ENCODE results near the gene USP12. TPM values are rescaled to one million over a fixed set of nuclear protein-coding genes. Genes with fewer than 3 reads are reported as not detected.

Gene USP12
- total RNA-seq, 2 donors from 2014 or later: 11.3 to 21.5 TPM

DNA sequence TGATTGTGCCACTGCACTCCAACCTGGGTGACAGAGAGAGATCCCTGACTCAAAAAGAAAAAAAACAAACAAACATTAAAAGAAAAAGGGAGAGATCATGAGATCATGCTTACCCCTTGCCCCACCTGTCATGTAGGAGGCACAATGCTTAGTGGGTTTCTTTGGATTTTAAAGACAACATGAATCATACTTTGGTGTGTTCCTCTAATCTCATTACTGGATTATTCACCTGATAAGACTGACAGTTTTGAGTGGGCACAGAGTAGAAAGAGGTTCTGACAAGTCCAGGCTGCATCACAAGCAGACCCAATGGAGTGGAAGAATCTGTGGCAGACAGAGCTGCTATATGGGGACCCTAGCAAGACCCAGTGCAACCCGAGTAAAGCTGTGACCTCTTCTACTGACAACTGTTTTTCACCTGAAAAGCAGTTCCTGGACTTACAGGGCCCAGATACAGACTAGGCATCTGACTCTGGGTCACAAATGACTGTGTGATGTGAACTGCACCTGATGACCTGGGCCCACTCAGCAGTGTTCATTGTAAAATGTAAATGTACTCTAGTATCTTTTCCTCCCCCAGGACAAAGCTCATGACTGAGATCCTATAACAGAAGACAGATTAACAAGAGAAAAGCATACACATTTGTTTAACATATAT lies 28.9 kb upstream of the USP12 start:
- intact Hi-C loops (cut with DNase I): no loop called here
- Histone ChIP-seq H3K27ac (no peak overlapping the region), H3K36me3 (no peaks in the 10 kb centered on the region), H3K4me3 (no peak overlapping the region), H3K27me3 (replicated peaks; ENCODE audit: insufficient read depth) (no peaks in the 10 kb centered on the region), H3K4me1 (replicated peaks) (no peaks in the 10 kb centered on the region), H3K9me3 (no peaks in the 10 kb centered on the region)
- DNase-seq (ENCODE audit: low spot score): no peak
- 50% methylated on average over 1 of the region's 1 CpG for WGBS
- TF ChIP-seq, protein P1, sequence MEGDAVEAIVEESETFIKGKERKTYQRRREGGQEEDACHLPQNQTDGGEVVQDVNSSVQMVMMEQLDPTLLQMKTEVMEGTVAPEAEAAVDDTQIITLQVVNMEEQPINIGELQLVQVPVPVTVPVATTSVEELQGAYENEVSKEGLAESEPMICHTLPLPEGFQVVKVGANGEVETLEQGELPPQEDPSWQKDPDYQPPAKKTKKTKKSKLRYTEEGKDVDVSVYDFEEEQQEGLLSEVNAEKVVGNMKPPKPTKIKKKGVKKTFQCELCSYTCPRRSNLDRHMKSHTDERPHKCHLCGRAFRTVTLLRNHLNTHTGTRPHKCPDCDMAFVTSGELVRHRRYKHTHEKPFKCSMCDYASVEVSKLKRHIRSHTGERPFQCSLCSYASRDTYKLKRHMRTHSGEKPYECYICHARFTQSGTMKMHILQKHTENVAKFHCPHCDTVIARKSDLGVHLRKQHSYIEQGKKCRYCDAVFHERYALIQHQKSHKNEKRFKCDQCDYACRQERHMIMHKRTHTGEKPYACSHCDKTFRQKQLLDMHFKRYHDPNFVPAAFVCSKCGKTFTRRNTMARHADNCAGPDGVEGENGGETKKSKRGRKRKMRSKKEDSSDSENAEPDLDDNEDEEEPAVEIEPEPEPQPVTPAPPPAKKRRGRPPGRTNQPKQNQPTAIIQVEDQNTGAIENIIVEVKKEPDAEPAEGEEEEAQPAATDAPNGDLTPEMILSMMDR (IDR thresholded peaks at IDR 0.05): no peak
- TF ChIP-seq POLR2A (IDR thresholded peaks at IDR 0.05) (no peak), POLR2AphosphoS5 (IDR thresholded peaks at IDR 0.05) (no peak)

DNA sequence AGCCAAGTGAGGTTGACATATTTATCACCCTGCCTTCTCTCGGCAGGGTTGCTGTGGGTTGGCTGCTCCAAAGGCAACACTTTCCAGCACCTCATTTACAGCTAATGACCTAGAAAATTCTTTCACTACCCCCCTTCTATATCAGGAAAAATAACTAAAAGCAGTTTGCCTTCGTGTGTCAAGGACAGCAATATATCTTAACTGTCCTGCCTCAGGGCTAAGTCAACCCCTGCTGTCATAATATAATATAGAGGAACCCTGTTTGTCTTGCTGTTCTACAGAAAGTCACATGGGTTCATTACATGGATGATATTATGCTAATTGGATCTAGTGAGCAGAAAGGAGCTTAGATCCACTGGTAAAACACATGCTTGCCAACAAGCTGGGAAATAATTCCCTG lies 28.1 kb upstream of the USP12 start:
- no peaks in the 10 kb centered on the region for H3K9me3 ChIP-seq
- intact Hi-C loops (cut with DNase I): no loop called here
- no peaks in the 10 kb centered on the region for H3K27me3 ChIP-seq (replicated peaks; ENCODE audit: insufficient read depth)
- DNase-seq (ENCODE audit: low spot score): no peak
- no peak overlapping the region for H3K4me3 ChIP-seq
- no peaks in the 10 kb centered on the region for H3K4me1 ChIP-seq (replicated peaks)
- H3K36me3 ChIP-seq: no peaks in the 10 kb centered on the region
- 45% methylated on average over 2 of the region's 2 CpGs for WGBS
- no peak for TF ChIP-seq POLR2AphosphoS5 (IDR thresholded peaks at IDR 0.05)
- TF ChIP-seq POLR2A (IDR thresholded peaks at IDR 0.05): no peak
- TF ChIP-seq, protein P1 (IDR thresholded peaks at IDR 0.05): no peak
- no peak overlapping the region for H3K27ac ChIP-seq

DNA sequence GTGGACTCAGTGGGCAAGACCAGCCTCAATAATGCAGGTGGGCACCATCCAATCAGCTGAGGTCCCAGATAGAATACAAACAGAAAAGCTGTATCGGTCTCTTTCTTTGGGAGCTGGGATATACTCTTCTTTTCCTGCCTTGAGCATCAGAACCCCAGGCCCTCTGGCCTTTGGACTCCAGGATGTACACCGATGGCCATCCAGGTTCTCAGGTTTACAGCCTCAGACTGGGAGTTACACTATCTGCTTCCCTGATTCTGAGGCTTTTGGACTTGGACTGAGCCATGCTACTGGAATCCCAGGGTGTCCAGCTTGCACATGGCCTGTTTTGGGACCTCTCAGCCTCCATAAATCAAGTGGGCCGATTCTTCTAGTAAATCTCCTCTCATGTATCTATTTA lies 27.6 kb upstream of the USP12 start:
- no peak for DNase-seq (ENCODE audit: low spot score)
- H3K4me1 ChIP-seq (replicated peaks): no peaks in the 10 kb centered on the region
- TF ChIP-seq POLR2A (IDR thresholded peaks at IDR 0.05) (no peak), POLR2AphosphoS5 (IDR thresholded peaks at IDR 0.05) (no peak)
- TF ChIP-seq, protein P1 (IDR thresholded peaks at IDR 0.05): no peak
- intact Hi-C loops (cut with DNase I): no loop called here
- H3K9me3 ChIP-seq: no peaks in the 10 kb centered on the region
- no peaks in the 10 kb centered on the region for H3K27me3 ChIP-seq (replicated peaks; ENCODE audit: insufficient read depth)
- H3K36me3 ChIP-seq: no peaks in the 10 kb centered on the region
- H3K27ac ChIP-seq: no peak overlapping the region
- no peak overlapping the region for H3K4me3 ChIP-seq
- 95% methylated on average over 3 of the region's 3 CpGs for WGBS

DNA sequence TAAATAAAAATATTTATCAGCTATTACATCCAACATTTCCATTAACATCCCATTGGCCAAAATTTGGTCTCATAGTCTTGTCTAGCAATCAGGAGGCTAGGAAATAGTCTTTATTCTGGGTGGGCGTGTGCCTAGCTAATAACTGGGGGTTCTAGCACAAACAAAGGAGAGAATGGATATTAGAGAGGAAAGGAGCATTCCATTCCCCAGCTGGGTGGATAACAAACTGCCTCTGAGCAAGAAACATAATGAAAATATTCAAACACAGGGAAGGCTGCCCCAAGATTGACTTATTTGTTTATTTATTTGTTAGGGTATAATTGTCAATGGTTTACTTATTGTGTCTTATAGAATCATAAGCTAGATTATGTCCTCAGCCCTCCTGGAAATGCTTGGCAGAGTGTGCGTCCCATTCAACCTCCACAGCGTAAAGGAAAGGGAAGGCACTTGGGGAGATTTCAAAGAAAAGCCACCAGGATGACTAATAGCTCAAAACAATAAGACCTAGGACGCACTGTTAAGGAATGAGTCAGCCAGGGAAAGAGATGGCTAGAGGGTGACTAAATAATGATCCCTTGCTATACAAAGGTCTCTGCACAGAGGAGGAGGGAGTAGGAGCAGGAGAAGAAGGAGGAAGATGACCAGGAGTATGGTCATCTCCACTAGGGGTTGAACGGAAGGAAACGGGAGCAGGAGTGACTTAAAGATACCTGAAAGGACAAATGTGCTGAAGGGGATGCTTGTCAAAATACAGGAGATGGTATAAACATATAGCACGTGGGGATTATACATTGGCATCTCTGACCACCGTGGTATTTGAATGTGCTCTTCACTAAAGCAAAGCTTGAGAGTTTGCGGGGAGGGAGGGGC lies 23.5 kb upstream of the USP12 start:
- Histone ChIP-seq H3K4me1 (replicated peaks) (no peaks in the 10 kb centered on the region), H3K27ac (no peak overlapping the region), H3K36me3 (no peaks in the 10 kb centered on the region), H3K4me3 (no peak overlapping the region), H3K27me3 (replicated peaks; ENCODE audit: insufficient read depth) (no peaks in the 10 kb centered on the region), H3K9me3 (no peaks in the 10 kb centered on the region)
- DNase-seq (ENCODE audit: low spot score): no peak
- intact Hi-C loops (cut with DNase I): no loop called here
- TF ChIP-seq POLR2AphosphoS5 (IDR thresholded peaks at IDR 0.05): no peak
- 45% methylated on average over 9 of the region's 9 CpGs for WGBS

DNA sequence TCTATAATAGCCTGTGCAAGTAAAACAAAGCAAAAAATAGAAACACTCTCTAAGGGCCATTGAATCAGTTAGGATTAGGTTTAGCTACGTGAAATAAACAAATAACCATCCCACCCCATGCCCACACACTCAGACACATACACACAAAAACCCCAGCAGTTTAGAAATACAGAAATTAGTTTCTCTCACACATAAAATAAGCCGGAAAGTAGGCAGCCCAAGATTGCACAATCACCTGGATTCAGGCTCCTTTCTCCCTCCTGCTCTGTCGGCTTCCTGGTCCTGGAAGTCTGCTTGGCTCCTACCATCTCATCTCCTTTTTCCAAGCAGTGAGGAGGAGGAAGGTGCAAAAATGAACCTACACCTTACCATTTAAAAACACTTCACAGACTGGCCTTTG lies 22.6 kb upstream of the USP12 start:
- Histone ChIP-seq H3K4me3 (no peak overlapping the region), H3K27me3 (replicated peaks; ENCODE audit: insufficient read depth) (no peaks in the 10 kb centered on the region), H3K27ac (no peak overlapping the region), H3K36me3 (no peaks in the 10 kb centered on the region), H3K9me3 (no peaks in the 10 kb centered on the region), H3K4me1 (replicated peaks) (no peaks in the 10 kb centered on the region)
- 85% methylated on average over 3 of the region's 3 CpGs for WGBS
- intact Hi-C loops (cut with DNase I): no loop called here
- no peak for DNase-seq (ENCODE audit: low spot score)
- TF ChIP-seq POLR2AphosphoS5 (IDR thresholded peaks at IDR 0.05) (no peak), POLR2A (IDR thresholded peaks at IDR 0.05) (no peak)
- TF ChIP-seq, protein P1 (IDR thresholded peaks at IDR 0.05): no peak

Measured in prostate gland (tissue), 2 donors.